LHCN-M2 (cell line): ENCODE data around the gene TACC2. TPM values are rescaled to one million over a fixed set of nuclear protein-coding genes. Genes with fewer than 3 reads are reported as not detected.

Source experiments
- DNase-seq: peaks from one replicate; pipeline ENCODE4 v3.0.0-alpha.2; 2012; ENCODE audit warnings: low read depth
- total RNA-seq: library from RNA; depleted of rRNA; stranded (reverse); fragments of >200 nt; gene quantifications from 2 replicates; pipeline ENCODE4 v1.2.3, GENCODE V29; 2014

Gene TACC2
- total RNA-seq, 1 experiment from 2014 or later = 11.3 TPM

DNA sequence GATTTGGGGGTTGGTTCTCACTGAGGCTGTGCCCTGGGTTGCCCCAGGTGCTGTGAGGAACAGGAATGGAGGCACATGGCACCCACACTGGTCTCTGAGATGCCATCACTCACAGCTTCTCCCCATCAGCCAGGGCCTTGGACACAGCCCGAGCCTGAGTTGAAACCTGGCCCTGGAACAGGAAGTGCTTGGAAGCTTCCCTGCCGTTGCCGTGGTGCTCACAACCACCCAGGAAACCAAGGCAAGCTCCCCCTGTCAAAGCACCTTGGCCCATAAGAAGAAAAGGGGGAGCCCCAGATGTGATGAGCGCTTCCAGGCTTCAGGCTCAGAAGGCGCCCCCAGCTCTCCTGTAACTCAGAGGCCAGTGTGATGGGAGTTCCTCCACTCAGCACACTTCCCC, 282.1 kb downstream of the TACC2 start, which contains the start of gene BTBD16:
Gene BTBD16, plus strand, starts transcription at position 221 of the 400 bp plus-strand sequence. CDS start 3,786 bp downstream, outside the sequence.
- no peak for DNase-seq

DNA sequence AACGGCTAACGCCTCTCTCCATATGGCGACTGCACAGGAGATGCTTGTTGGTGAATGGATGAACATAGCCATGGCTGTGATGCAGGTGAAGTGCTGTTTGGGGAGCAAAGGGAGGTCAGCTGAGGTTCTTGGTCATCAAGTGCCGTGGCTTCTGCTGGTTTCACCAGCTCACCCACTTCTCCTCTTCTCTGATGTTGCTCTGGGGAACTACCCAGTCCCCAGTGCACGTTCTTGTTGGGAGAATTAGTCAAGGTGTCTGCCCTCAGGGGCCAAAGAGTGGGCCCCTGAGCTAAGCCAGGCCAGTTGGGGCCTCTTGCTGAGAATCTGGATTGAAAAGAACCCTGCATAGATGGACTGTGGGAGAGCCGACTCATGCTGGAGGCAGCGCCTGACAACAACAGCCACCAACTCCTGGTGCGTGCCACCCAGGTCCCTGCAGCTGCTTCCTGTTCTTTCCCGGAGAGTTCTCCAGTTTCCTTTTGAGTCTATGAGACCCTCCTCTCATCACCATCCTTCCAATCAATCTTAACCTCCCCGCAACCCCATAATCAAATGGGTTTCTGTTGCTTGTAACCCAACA, 285.1 kb downstream of the TACC2 start:
- DNase-seq = no peak

DNA sequence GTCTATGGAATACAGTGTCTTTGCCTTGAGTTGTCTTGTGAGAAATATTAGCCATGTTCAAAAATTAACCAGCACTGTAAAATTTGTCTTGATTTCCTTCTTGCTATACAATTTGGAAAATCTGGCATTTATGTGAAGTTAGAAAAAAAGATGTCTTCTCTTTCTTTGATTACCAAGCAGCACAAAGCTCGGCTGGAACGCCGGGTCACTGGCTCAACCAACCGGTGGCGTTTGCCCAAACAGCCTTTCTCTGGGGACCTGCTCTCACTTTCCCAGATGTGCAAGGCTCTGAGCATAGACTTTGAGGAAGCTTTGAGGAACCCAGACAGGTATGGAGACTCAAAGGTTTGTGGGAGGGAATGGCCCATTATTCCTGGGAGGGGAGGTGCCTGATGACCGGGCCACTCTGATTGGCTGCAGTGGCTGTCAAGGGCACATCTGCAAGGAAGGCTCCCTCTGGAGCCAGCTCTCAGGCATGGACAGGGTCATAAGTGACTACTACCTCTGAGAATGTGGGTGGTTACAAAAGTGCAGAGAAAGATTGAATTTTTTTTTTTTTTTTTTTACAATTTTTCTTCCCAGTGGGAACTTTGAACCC, 287.7 kb downstream of the TACC2 start:
- DNase-seq = peak; percentile 74

GRCh38 chr10:122277526-122278136, 288.7 kb downstream of the TACC2 start:
- DNase-seq = no peak

GRCh38 chr10:122279725-122280141, 290.8 kb downstream of the TACC2 start:
- DNase-seq = peak; percentile 45

DNA sequence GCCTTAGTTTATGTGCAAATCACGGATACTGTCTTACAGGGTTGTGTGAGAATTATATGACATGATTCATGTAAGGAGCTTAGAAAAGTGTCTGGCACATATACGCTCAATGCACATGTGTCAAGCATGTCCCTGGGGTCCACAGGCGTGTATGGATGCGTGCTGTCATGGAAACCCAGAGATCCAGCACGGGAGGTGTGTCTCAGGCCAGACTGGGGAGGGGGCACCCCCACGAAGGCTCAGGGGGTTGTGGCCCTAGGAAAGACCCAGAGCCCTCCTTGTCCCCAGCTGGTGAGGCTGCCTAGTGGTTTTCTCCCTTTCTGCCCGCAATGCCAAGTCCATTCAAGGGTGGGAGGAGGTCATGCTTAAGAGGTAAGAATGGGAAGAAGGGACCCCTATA, 291.2 kb downstream of the TACC2 start:
- no peak for DNase-seq

GRCh38 chr10:122281018-122281626, 292.2 kb downstream of the TACC2 start:
- no peak for DNase-seq

DNA sequence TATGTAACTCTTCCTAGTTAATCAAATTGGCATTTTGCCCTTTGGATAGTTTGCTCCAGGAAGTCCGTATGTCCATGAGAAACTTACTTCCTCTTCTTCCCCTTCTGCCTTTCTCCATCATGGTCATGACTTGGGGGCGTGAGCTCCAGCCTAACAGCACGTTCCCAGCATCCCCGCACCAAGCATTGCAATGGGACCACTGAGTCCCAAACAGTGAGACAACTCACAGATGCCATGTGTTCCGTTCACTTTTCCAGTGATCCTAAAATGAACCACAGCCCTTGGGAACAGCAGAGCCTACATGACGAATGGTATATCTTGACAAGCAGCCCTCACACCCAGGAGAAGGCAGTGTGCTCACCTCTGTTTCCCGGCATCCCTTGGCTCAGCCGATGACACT, 292.8 kb downstream of the TACC2 start:
- no peak for DNase-seq

- peak; percentile 76 for DNase-seq
Observed at GRCh38 chr10:122282253-122282671, 293.3 kb downstream of the TACC2 start.

- no peak for DNase-seq
Observed at GRCh38 chr10:122282909-122283308, 293.9 kb downstream of the TACC2 start.

DNA sequence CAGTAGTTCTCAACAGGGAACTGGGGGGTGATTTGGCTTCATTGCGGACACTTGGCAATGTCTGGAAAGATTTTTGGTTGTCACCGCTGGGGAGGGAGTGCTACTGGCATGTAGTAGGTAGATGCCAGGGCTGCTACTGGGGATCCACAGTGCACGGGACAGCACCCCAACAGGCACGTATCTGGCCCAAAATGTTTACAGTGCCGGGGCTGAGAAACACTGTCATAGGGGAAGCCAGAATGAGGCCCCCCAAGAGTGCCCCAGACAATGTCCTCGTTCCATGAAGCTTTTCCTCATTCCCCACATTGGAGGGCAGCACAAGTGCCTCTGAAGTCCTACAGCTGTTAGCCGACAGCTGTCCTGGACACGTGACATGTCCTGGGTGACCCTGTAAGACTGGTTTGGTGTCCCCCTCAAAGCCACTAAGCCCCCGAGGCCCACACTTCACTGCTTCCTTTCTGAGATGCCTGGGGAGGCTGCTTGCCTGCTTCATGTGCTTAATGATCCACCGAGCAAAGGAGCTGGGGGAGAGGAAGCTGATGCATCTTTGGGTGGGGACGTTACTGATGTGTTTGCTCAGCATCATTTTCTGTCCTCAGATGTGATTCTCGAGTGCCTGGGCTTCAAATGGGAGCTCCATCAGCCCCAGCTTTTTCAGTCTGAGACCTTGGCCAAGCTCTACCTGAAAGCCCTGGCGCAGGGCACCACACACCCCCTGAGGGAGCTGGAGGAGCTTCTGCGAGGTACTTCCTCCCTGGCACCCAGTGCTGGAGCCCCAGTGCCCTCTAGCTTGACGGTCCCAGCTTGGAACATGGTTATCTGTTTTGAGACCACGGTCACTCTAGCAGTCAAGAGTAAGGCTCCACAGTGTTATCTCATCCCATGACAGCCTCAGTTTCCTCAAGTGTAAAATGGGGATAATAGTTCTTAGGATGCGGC, 296.8 kb downstream of the TACC2 start:
- DNase-seq = no peak

GRCh38 chr10:122286867-122287266, 297.9 kb downstream of the TACC2 start:
- peak; percentile 86 for DNase-seq

- peak; percentile 63 for DNase-seq
Observed at GRCh38 chr10:122287570-122287969, 298.6 kb downstream of the TACC2 start.

DNA sequence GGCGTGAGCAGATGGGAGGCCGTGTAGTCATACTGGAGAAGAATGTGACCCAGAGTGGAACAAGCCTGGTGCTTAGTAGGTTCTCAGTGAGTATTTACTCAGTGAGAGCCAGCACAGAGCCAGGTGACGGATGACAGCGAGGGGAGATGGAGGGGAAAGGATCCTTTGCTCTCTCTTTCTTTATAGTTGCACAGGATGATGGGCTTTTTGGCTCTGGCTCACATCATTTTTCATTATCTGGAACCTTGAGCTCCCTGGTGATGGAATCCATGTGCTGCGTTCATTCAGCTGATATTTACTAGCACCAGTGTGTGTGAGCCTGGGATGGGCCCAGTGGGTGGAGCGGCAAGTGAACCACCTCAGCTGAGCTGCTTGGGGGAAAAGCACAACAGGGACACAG, 299.3 kb downstream of the TACC2 start:
- DNase-seq = no peak

GRCh38 chr10:122288917-122289316, 300.0 kb downstream of the TACC2 start:
- no peak for DNase-seq

- no peak for DNase-seq
Observed at GRCh38 chr10:122290334-122290733, 301.4 kb downstream of the TACC2 start.

- DNase-seq = no peak
Observed at GRCh38 chr10:122290833-122291532, 302.0 kb downstream of the TACC2 start.

DNA sequence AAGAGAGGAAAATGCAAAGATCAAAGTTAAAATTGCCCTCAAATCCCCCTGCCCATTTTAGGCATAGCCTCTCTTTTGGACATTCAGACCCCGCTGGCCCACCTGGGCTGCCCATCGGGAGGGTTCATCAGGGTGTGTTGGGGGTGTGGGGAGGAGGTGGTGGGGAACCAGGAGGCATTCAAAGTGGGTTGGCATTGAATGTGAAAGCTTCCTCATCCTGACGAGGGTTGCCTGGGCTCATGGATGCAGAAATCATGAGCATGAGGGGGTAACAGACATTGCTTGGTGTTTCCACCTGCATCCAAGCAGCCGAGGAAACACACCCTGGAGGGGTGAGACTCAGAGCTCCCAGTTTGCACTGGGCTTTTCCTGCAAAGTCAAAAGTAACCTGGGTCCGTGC, 302.8 kb downstream of the TACC2 start:
- DNase-seq = no peak

DNA sequence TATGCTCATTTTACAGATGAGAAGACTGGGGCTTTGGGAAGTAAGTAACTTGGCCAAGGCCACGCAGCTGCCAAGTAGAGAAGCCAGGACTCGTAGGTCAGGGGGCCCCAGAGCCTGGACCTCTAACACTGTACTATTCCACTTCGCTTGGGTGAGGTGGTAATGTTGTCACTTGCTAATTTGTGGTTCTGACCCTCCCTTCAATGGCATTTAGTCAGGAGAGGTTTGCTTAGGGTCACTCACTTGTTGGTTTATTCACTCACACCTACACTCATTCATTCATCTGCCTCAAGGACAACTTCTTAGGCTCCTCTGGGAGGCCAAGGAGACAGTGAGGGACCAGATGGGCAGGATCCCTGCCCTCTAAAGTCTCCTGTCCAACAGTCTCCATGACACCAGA, 303.4 kb downstream of the TACC2 start:
- no peak for DNase-seq

DNA sequence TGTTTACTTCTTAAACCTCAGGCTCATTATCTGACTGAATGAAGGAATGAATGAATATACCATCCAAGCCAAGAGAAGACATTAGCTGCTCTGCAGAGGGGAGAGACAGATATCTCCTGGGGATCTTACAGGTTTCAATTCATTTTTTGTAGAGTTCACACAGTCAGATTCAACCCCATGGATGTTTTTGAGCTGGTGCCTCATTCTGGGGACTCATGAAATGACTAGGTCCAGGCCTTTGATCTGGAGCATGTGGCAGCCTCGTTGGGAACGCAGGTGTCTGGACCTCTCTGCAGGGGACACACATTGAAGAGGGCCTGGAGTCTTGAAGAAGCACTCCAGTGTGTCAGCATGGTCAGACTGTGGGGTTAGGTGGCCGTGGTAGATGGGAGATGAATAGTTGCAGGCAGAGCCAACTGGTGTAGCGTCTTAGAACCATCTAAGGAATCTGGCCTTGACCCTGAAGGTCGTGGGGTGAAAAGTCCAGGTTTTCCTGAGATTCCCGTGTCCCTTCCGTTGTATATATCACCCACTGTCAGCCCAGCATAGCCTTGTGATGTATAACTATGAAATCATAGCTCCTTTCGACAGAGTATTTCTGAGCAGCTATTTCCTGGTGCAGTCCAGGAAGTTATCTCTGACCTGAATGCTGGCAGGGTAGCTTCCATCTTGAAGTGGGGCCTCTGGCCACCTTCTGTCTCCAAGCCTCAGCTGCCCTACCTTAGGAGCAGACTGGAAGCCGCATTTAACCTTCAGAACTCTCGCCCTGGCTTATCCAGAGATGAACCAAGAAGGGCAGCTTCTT, 304.4 kb downstream of the TACC2 start:
- no peak for DNase-seq
